ENCODE measurements around the gene PI16.

Gene PI16

DNA sequence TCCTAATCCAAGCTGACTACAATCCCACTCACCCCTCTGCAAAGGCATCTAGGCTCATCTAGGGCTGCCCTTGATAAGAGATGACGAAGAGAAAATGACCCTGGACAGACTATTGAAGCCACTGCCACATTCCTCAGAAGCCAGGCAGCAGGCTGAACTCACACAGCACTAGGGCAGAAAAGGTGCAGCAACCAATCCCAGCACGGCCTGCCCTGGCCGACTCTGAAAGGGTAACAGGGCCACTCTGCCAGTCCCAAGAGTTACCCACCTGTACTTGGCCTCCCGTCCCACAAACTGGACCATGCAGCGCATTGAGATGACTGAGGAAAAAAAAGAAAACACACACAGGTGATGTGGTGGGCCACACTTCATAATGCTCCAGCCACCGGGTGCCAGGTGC, 22.4 kb downstream of the PI16 start:
- TF ChIP-seq GABPA (IDR thresholded peaks at IDR 0.05; ENCODE audit: low read depth) (no peak), POLR2AphosphoS5 (IDR thresholded peaks at IDR 0.05; ENCODE audit: low read depth) (no peak), SPI1 (IDR thresholded peaks at IDR 0.05; ENCODE audit: borderline replicate concordance, low read depth) (no peak)
- TF ChIP-seq, protein P1, sequence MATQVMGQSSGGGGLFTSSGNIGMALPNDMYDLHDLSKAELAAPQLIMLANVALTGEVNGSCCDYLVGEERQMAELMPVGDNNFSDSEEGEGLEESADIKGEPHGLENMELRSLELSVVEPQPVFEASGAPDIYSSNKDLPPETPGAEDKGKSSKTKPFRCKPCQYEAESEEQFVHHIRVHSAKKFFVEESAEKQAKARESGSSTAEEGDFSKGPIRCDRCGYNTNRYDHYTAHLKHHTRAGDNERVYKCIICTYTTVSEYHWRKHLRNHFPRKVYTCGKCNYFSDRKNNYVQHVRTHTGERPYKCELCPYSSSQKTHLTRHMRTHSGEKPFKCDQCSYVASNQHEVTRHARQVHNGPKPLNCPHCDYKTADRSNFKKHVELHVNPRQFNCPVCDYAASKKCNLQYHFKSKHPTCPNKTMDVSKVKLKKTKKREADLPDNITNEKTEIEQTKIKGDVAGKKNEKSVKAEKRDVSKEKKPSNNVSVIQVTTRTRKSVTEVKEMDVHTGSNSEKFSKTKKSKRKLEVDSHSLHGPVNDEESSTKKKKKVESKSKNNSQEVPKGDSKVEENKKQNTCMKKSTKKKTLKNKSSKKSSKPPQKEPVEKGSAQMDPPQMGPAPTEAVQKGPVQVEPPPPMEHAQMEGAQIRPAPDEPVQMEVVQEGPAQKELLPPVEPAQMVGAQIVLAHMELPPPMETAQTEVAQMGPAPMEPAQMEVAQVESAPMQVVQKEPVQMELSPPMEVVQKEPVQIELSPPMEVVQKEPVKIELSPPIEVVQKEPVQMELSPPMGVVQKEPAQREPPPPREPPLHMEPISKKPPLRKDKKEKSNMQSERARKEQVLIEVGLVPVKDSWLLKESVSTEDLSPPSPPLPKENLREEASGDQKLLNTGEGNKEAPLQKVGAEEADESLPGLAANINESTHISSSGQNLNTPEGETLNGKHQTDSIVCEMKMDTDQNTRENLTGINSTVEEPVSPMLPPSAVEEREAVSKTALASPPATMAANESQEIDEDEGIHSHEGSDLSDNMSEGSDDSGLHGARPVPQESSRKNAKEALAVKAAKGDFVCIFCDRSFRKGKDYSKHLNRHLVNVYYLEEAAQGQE (IDR thresholded peaks at IDR 0.05; ENCODE audit: insufficient replicate concordance, low read depth): no peak
- TF ChIP-seq, protein P2, sequence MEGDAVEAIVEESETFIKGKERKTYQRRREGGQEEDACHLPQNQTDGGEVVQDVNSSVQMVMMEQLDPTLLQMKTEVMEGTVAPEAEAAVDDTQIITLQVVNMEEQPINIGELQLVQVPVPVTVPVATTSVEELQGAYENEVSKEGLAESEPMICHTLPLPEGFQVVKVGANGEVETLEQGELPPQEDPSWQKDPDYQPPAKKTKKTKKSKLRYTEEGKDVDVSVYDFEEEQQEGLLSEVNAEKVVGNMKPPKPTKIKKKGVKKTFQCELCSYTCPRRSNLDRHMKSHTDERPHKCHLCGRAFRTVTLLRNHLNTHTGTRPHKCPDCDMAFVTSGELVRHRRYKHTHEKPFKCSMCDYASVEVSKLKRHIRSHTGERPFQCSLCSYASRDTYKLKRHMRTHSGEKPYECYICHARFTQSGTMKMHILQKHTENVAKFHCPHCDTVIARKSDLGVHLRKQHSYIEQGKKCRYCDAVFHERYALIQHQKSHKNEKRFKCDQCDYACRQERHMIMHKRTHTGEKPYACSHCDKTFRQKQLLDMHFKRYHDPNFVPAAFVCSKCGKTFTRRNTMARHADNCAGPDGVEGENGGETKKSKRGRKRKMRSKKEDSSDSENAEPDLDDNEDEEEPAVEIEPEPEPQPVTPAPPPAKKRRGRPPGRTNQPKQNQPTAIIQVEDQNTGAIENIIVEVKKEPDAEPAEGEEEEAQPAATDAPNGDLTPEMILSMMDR (IDR thresholded peaks at IDR 0.05; ENCODE audit: insufficient read depth, low read length): no peak
- H3K27ac ChIP-seq (replicated peaks): no peak overlapping the region
- no peak for DNase-seq (ENCODE audit: low read depth in 1 of 2, low spot score in 1 of 2)
- no peak overlapping the region for H3K4me3 ChIP-seq (replicated peaks; ENCODE audit: insufficient read depth, low read length)
- no peaks in the 10 kb centered on the region for H3K27me3 ChIP-seq (ENCODE audit: insufficient read depth, poor library complexity, severe bottlenecking)

DNA sequence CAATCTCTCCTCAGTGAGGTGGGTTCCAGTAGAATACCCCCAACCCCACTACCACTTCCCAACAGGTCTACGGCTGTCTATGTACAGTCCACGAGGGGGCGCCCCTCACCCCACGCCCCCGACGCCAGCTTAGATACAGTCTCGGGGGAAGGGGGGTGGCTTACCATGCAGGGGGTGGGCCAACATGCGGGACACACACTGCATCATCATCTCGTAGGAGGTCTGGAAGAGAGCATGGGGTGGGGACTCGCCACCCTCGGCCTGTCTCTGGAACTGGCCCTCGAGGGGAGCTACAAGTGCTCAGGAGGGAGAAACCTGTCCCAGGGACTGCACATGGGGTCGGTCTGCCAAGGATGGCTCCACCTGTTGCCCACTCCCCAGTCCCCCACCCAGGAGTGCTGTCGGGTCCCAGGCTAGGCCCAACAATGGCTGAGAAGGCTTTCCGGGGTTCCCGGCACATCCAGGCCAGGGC, 23.0 kb downstream of the PI16 start:
- Histone ChIP-seq H3K4me3 (replicated peaks; ENCODE audit: insufficient read depth, low read length) (no peak overlapping the region), H3K27ac (replicated peaks) (no peak overlapping the region), H3K27me3 (ENCODE audit: insufficient read depth, poor library complexity, severe bottlenecking) (no peaks in the 10 kb centered on the region)
- DNase-seq (ENCODE audit: low read depth in 1 of 2, low spot score in 1 of 2): no peak
- TF ChIP-seq SPI1 (IDR thresholded peaks at IDR 0.05; ENCODE audit: borderline replicate concordance, low read depth): no peak
- TF ChIP-seq, protein P2 (IDR thresholded peaks at IDR 0.05; ENCODE audit: insufficient read depth, low read length): peak; percentile 28
- TF ChIP-seq POLR2AphosphoS5 (IDR thresholded peaks at IDR 0.05; ENCODE audit: low read depth): no peak
- TF ChIP-seq GABPA (IDR thresholded peaks at IDR 0.05; ENCODE audit: low read depth): no peak
- TF ChIP-seq, protein P1 (IDR thresholded peaks at IDR 0.05; ENCODE audit: insufficient replicate concordance, low read depth): no peak

DNA sequence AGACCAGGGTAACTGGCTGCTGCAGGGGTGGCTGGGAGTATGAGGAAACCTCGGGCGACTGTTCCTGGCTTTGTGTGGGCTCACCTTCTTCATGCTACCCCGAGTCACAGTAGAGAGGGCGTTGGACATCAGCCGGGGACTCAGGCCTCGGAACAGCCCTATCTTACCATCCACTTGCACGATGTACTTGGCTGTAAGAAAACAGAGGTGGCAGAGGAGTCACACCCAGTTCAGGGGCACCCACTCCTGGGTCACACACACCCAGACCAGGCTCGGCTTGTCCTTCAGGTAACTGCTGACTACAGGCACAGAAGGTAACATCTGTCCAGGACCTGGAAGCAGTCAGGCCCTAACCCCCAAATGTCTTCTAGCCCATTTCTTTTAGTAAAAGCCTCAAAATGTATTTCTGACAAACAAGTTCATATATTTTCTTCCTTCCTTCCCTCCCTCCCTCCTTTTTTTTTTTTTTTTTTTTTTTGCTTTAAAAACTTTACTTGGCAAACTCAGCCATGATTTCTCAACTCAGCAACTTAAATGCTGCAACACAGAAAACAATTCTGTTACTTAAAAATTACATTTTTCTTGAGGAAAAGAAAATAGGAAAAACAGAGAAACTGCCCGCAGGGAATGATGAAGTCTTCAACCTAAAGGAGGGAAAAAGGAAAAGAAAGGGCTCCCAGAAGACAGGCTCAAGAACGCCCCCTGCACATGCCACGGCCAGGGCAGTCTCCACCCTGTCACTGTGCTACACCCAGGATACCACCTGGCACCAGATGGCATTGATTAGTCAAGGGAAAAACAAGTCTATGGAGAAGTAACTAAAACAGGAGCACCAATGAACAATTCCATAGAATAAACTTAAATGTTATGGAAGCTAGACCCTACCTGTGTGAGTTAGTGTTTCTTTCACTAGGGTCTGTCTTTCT, 24.1 kb downstream of the PI16 start:
- no peak for DNase-seq (ENCODE audit: low read depth in 1 of 2, low spot score in 1 of 2)
- TF ChIP-seq SPI1 (IDR thresholded peaks at IDR 0.05; ENCODE audit: borderline replicate concordance, low read depth) (no peak), POLR2AphosphoS5 (IDR thresholded peaks at IDR 0.05; ENCODE audit: low read depth) (no peak)
- TF ChIP-seq, protein P2 (IDR thresholded peaks at IDR 0.05; ENCODE audit: insufficient read depth, low read length): no peak
- H3K4me3 ChIP-seq (replicated peaks; ENCODE audit: insufficient read depth, low read length): no peak overlapping the region
- no peaks in the 10 kb centered on the region for H3K27me3 ChIP-seq (ENCODE audit: insufficient read depth, poor library complexity, severe bottlenecking)
- no peak overlapping the region for H3K27ac ChIP-seq (replicated peaks)
